CD4-positive, alpha-beta T cell treated with Interleukin-12 subunit alpha and Interleukin-12 subunit beta, for 1 hour (primary cell): ENCODE measurements around the gene UBASH3B.
"Not testable (repeated sequence)": the region's sequence is repeated elsewhere in the genome, so short reads cannot be mapped to it uniquely, and the experiment has no call there.

Source experiments
- DNase-seq: peaks from one replicate; pipeline ENCODE4 v3.0.0-alpha.2; 2020

Gene UBASH3B

GRCh38 chr11:122655527-122656072, at the start of gene UBASH3B:
UBASH3B (plus strand) TSS chr11:122655722; CDS start chr11:122656050, 328 bp downstream.
- peak; percentile 63 for DNase-seq

- not testable (repeated sequence) for DNase-seq
Observed at GRCh38 chr11:122607162-122607561, 48.4 kb upstream of the UBASH3B start.

GRCh38 chr11:122612123-122612824, 43.2 kb upstream of the UBASH3B start:
- no peak for DNase-seq

- DNase-seq = no peak
Observed at GRCh38 chr11:122616718-122617117, 38.8 kb upstream of the UBASH3B start.

- no peak for DNase-seq
Observed at GRCh38 chr11:122617297-122617696, 38.2 kb upstream of the UBASH3B start.

GRCh38 chr11:122617926-122618325, 37.6 kb upstream of the UBASH3B start:
- DNase-seq = no peak

GRCh38 chr11:122618927-122619326, 36.6 kb upstream of the UBASH3B start:
- DNase-seq = no peak

- no peak for DNase-seq
Observed at GRCh38 chr11:122619757-122620156, 35.8 kb upstream of the UBASH3B start.

- not testable (repeated sequence) for DNase-seq
Observed at GRCh38 chr11:122625501-122625900, 30.0 kb upstream of the UBASH3B start.

- DNase-seq = no peak
Observed at GRCh38 chr11:122625976-122626665, 29.4 kb upstream of the UBASH3B start.

- no peak for DNase-seq
Observed at GRCh38 chr11:122627745-122628144, 27.8 kb upstream of the UBASH3B start.

GRCh38 chr11:122628810-122629555, 26.5 kb upstream of the UBASH3B start:
- peak; percentile 71 for DNase-seq

GRCh38 chr11:122632181-122632824, 23.2 kb upstream of the UBASH3B start:
- DNase-seq = no peak

GRCh38 chr11:122633219-122633829, 22.2 kb upstream of the UBASH3B start:
- peak; percentile 53 for DNase-seq

GRCh38 chr11:122634501-122634900, 21.0 kb upstream of the UBASH3B start:
- DNase-seq = no peak

GRCh38 chr11:122637541-122637940, 18.0 kb upstream of the UBASH3B start:
- peak; percentile 7 for DNase-seq

GRCh38 chr11:122642472-122642922, 13.0 kb upstream of the UBASH3B start:
- no peak for DNase-seq

- no peak for DNase-seq
Observed at GRCh38 chr11:122642971-122643370, 12.6 kb upstream of the UBASH3B start.

GRCh38 chr11:122645847-122646246, 9.7 kb upstream of the UBASH3B start:
- DNase-seq = no peak

- no peak for DNase-seq
Observed at GRCh38 chr11:122646549-122647340, 8.8 kb upstream of the UBASH3B start.

GRCh38 chr11:122647736-122648275, 7.7 kb upstream of the UBASH3B start:
- no peak for DNase-seq
